HL-60/S4 treated with phorbol 12-myristate 13-acetate at 8.2 ng/mL for 4 days and 3 days (cell line): ENCODE data around the gene TSC22D4.
"Not testable (repeated sequence)": the region's sequence is repeated elsewhere in the genome, so short reads cannot be mapped to it uniquely, and the experiment has no call there.

Experiments
- in situ Hi-C: fragments of 300-500 bp; cut with MboI; formaldehyde crosslinking; loops from 2 replicates; pipeline ENCODE4 v1.15.0; 2022; ENCODE audit warnings: low sequenced_read_pairs

The TSC22D4 gene

GRCh38 chr7:100476101-100476780 lies 2.8 kb downstream of the TSC22D4 start:
- in situ Hi-C loops = loop anchor here (10.0 kb wide), 1 partner anchor 89 kb away; no protein-coding TSS in a partner anchor

- in situ Hi-C loops = loop anchor here (10.0 kb wide), 1 partner anchor 89 kb away; no protein-coding TSS in a partner anchor
These were observed 3.5 kb downstream of the TSC22D4 start for GRCh38 chr7:100475549-100475948.

DNA sequence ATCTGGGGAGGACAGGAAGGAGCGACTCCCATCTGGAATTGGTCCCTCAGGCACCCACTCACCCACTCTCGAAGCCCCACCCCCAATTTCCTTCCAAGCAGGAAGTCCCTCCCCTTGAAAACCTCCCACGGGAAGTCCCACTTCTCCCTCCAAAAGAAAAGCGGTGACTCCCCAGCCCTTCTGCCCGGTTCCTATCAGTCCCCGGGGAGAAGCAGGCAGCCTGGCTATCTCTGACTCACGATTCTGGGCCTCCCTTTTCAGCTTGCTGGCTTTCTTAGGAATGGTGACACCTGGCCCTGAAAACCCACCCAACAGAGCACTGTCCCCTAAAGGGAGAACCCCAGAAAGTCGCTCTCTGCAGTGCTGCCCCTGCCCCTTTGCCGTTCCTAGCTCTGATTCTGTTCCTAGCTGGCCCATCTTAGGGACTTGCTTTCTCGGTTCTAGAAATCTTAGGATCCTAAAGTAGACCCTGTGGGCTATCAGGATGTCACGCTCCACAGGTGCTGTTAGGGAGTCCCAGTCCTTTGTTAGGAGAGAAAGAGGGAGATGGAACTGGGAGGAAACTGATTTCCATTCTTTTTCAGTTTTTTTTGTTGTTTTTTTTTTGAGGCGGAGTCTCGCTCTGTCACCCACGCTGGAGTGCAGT lies 6.0 kb downstream of the TSC22D4 start:
- in situ Hi-C loops = loop anchor here (10.0 kb wide), 1 partner anchor 92 kb away; no protein-coding TSS in a partner anchor

DNA sequence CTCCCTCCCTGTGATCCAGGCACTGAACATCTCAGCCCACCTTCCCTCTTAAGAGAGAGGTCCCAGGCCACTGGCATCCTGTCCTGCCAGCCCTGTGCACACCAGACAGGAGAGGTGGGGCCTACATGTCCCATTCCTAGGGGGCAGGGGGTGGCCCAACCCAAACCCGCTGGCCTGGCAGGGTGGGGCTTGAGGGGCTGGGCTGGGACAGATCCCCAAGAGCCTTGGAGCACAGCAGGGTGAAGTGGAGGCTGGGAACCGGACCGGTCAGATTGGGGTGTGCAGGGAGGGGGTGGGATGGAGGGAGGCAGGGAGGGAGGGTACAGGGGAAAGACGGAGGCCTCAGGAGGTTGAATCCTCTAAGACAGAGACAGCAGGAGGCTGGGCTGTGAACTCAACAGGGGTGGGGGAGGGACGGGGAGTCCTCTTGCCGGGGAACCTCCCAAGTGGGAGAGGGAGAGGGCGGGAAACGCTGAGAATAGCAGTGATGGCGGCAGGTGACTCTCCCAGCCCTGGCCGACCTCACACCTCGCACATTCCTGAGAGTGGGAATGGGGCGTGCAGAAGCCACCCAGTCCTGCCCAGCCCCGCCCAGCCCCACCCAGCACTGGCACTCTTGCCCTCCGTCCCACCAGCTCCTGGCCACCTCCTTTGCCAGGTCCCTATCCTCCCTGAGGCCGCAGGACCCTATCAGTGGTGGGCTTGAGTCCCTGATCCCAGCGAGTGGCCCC lies 6.7 kb downstream of the TSC22D4 start:
- in situ Hi-C loops = loop anchor here (10.0 kb wide), 1 partner anchor 93 kb away; no protein-coding TSS in a partner anchor

DNA sequence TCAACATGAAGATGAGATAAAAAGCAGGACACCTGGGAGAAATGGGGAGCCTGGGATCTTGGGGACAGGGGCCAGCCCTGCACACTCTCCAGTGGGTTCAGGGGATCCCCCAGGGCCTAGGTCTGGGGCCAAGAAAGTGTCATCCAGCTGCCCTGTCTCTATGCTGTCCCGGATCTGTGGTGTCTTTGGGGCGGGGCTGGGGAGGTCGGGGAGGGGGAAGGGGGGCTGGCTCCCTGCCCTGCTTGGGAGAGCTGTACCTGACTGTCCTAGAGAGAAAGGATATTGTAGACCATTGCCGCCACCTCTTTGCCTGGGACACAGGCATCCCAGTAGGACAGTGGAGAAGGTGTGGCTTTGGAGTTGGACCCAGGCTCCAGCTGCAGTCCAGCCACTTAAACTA lies 8.0 kb downstream of the TSC22D4 start:
- in situ Hi-C loops = loop anchor here (10.0 kb wide), 1 partner anchor 94 kb away; no protein-coding TSS in a partner anchor

- in situ Hi-C loops = loop anchor here (10.0 kb wide), 1 partner anchor 95 kb away; no protein-coding TSS in a partner anchor
These were observed 9.6 kb downstream of the TSC22D4 start for GRCh38 chr7:100469227-100470044.

GRCh38 chr7:100467638-100468373 lies 11.2 kb downstream of the TSC22D4 start:
- in situ Hi-C loops = no loop called here

DNA sequence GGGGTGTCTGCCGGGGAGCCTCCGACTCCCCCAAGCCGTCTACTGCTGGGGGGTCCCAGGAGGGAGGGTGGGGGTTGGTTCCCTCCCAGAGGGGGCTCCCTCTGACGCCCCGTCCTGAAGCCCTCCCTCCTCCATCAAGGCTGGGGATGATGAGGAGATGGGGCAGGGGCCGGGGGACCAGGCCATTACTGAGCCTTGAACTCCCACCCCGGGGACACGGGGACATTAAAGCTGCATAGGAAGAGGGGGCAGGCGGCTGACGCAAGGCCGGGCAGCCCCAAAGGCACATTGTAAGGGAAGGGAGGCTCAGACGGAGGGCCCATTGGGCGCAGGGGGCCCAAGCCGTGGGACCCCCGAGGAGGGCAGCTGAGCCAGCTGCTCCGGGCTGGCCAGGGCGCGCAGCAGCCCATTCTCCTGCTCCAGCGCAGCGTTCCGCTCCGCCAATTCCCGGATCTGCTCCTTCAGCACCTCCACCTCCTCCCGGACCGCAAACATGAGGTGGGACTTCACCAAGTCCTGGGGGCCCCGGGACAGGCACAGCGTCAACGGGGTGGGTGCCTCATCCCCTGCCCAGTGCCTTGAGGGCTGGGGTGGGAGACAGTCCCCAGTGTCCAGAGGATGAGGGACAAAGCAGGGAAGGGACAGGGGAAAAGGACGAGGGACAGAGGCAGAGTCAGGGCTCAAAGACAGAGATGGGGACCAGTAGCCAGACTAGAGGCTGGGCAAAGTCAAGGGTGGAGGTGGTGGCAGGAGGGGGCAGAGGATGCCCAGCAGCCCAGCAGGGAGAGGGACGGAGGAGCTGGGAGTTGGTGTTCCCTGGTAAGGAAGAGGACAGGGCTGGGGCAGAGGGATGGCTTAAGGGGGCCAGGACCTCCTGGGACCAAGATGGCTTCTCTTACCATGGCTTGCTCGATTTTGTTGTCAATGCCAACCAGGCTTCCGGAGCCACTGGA lies 12.1 kb downstream of the TSC22D4 start:
- in situ Hi-C loops = no loop called here

DNA sequence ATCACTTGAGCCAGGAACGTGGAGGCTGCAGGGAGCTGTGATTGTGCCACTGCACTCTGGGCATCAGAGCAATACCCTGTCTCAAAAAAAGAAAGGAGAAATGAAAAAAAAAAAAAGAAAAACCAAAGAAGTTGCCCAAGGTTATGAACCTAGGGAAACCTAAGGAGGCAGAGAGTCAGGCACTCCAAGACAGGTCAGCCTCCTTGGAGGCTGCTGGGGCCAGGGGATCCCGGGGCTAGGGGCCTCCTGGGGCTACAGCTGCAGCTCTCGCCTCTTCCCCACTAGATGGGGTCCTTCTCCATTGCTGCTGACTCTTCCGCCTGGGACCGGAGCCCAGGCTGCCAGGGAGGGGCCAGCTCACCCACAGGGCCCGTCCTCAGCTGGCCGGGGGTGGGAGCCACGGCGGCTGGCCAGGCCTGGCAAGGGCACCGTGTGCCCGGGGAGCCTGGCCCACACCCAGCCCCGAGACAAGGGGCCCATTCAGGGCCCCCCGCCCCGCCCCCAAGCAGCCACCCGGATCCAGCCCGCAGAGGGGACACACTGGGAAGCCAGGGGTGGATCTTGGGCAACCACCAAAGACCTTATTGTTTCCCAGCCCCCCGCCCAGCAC lies 13.2 kb downstream of the TSC22D4 start:
- in situ Hi-C loops = no loop called here

- in situ Hi-C loops = no loop called here
These were observed 13.7 kb downstream of the TSC22D4 start for GRCh38 chr7:100465299-100465698.

- in situ Hi-C loops = no loop called here
These were observed 14.2 kb downstream of the TSC22D4 start for GRCh38 chr7:100464791-100465190.

- in situ Hi-C loops = no loop called here
These were observed 14.8 kb downstream of the TSC22D4 start, which contains the start of gene SPACDR for GRCh38 chr7:100464210-100464660. TSS of gene SPACDR (minus strand) at chr7:100464260. CDS start at chr7:100464025, 235 bp downstream.

DNA sequence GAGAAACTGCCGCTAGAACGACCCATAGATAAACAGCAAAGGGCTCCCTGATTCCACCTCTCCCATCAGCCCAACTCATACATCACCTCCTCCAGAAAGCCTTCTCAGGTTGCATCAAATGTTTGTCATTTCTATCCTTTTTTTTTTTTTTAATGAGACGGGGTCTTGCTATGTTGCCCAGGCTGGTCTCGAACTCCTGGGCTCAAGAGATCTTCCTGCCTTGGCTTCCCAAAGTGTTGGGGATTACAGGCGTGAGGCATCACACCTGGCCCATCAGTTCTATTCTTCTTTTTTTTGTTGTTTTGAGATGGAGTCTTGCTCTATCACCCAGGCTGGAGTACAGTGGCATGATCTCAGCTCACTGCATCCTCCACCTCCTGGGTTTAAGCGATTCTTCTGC lies 22.0 kb downstream of the TSC22D4 start:
- in situ Hi-C loops = no loop called here

- in situ Hi-C loops = no loop called here
These were observed 22.5 kb downstream of the TSC22D4 start for GRCh38 chr7:100456562-100456961.

DNA sequence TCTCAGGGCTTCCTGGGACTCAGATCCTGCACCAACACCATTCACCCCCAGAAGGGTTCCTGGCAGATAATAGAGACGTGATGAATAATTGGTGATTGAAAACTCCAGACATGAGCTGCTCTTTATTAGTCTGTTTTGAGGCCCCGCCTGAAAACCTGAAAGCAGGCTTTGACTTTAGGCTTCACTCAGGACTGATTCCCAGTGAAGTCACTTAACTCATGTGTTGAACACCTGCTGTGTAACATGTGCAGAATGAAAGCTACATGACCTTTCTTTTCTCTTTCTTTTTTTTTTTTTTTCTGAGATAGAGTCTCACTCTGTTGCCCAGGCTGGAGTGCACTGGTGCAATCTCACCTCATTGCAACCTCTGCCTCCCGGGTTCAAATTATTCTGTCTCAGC lies 23.8 kb downstream of the TSC22D4 start:
- in situ Hi-C loops = no loop called here

DNA sequence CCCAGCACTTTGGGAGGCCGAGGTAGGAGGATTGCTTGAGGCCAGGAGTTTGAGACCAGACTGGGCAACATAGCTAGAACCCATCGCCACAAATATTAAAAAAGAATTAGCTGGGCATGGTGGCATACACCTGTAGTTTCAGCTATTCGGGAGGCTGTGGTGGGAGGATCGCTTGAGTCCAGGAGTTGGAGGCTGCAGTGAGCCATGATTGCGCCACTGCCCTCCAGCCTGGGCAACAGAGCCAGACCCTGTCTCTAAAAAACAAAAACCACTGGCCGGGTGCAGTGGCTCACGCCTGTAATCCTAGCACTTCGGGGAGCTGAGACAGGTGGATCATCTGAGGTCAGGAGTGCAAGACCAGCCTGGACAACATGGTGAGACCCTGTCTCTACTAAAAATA lies 25.2 kb downstream of the TSC22D4 start:
- in situ Hi-C loops = not testable (repeated sequence)

GRCh38 chr7:100452513-100452912 lies 26.5 kb downstream of the TSC22D4 start:
- in situ Hi-C loops = no loop called here

- in situ Hi-C loops = no loop called here
These were observed 29.7 kb downstream of the TSC22D4 start for GRCh38 chr7:100449190-100449795.
